DMS79 (cell line): ENCODE data around the gene IGLL5.

Source experiments
- DNase-seq: peaks from one replicate; lab custom pipeline; 2025; lab: John Stamatoyannopoulos, UW

Gene IGLL5

GRCh38 chr22:22863001-22863400, 24.6 kb upstream of the IGLL5 start:
- no peak for DNase-seq

- DNase-seq: no peak
Observed at GRCh38 chr22:22865311-22866072, 22.1 kb upstream of the IGLL5 start.

DNA sequence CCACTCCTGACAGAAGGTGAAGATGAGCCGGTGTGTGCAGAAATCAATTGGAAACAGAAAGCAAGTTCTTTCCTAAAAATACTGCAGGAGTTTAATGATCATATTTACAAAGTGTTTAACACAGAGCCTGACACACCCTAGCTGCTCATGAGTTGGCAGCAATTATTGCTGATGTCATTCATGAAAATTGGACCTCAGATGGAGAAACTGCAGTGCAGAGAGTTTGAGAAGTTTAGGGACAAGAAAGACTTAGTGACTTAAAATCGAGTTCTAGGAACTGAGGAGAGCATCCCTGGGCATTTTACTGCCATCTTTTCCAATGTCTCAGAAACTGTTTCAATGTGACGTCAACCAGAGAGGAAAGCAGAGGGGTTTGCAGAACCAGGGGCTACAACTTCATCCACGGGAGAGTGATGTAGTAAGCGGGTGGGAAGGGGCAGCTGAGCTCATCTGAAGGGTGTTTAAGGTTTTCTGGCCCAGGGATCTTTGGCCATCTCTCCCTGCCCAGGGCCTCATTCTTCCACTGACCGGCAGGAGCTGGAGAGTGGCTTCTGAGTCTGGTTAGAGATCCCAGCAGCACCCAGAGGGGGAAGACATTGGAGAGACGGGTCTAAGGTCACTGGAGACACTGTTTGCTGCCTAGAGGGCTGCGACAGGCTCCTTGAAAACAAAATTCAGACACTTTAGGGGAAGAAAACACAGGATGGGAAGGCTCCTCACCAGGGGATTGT, 21.1 kb upstream of the IGLL5 start:
- no peak for DNase-seq

- no peak for DNase-seq
Observed at GRCh38 chr22:22867996-22868715, 19.5 kb upstream of the IGLL5 start.

- no peak for DNase-seq
Observed at GRCh38 chr22:22870577-22871404, 16.8 kb upstream of the IGLL5 start.

DNA sequence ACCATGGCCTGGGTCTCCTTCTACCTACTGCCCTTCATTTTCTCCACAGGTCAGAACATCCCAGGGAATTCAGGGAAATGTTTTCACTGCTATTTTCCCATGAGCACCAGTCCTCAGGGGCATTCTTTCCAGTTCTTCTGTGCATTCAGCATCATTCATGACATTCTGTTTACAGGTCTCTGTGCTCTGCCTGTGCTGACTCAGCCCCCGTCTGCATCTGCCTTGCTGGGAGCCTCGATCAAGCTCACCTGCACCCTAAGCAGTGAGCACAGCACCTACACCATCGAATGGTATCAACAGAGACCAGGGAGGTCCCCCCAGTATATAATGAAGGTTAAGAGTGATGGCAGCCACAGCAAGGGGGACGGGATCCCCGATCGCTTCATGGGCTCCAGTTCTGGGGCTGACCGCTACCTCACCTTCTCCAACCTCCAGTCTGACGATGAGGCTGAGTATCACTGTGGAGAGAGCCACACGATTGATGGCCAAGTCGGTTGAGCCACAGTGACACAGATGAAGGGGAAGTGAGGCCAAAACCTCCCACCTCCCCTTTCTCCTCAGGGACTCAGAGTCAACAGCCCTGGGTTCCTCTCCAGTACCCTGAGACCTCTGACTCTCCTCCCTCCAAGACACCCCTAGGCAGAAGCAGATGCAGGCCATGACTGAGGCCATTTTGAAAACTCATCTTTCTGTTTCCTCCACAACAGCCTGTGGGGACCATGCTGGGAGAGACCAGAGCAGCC, 15.9 kb upstream of the IGLL5 start:
- no peak for DNase-seq

GRCh38 chr22:22872722-22873708, 14.6 kb upstream of the IGLL5 start:
- no peak for DNase-seq

- DNase-seq: no peak
Observed at GRCh38 chr22:22877523-22878210, 9.9 kb upstream of the IGLL5 start.

DNA sequence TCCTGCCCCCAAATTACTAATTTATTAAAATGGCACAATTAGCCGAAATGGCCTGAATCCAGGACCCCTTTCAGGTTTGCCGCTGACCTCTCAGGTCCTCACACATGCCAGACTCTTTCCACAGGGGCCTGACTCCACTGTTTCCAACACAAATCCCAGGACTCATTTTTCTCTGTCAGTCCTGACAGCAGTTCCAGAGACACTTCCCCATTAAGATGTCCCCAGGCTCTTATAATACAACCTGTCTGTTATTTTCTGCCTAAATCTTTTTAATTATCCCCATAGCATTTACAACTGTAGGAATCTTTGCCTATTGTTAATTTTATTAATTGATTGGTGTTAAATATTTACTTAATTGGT, 9.4 kb upstream of the IGLL5 start:
- no peak for DNase-seq

DNA sequence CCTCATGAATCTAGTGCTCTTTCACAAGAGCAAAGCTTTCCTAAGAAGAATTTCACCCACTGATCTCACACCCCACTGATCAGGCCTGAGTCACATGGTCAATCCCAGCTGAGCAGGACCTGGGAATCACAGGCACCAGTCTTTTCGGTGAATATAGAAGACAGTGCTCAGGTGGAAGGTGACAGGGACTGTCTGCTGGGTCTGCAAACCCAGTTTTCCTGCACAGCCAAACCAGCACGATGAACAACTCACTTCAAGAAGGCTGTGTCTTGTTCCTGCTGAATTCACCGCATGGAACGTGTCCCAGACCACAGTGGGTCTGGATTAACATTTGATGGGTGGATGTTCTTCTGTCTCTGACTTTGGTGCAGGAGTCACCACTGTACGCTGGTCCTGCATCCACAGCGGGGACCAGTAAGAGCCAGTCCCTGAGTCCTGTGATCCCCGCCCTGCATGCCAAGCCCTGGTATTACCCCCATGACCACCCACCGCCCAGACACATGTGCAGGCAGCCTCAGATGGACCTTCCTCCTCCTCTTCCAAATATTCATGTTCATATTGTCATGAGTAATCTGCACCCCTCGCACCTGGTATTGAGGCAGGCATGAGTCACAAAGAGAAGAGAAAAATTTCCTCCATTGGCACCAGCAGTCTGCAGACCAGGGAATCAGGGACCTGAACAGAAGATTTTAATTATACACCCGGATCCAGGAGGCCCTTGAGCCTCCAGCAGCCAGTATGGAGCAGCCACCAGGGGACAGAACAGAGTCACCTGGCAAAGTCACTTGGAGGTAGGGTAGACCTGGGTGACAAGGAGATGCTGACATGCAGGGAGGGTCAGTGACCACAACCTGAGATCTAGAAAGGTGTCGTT, 8.6 kb upstream of the IGLL5 start:
- no peak for DNase-seq

DNA sequence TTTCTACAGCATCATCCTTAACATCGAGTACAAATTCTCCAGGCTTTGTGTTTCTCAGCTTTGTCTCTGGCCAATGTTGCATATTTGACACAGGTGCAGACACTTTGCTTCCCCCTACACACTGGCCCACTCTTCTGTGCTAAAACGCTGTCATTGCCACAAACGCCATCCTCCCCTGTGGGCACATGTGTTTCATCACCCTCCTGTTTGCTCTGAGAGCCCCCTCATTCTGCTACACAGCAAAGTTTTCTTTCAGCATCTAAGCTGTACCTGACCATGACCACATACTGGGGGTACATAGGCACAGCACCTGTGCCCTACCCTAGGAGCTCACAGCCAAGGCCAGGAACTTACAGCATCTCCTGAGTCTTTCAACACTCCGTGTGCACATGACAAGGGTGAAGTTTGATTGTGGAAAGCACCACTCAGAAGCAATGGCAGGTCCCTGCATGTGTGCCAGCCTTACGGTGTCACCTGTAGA, 7.9 kb upstream of the IGLL5 start:
- no peak for DNase-seq

GRCh38 chr22:22880645-22881044, 7.0 kb upstream of the IGLL5 start:
- no peak for DNase-seq

GRCh38 chr22:22881116-22882000, 6.3 kb upstream of the IGLL5 start:
- no peak for DNase-seq

- DNase-seq: no peak
Observed at GRCh38 chr22:22882033-22882717, 5.4 kb upstream of the IGLL5 start.

- DNase-seq: no peak
Observed at GRCh38 chr22:22883090-22883727, 4.4 kb upstream of the IGLL5 start.
